Measurements from ENCODE around the gene CGB8. TPM values are rescaled to one million over a fixed set of nuclear protein-coding genes. Genes with fewer than 3 reads are reported as not detected.
A peak's percentile ranks its signal among the peaks of the same experiment; 100 is the strongest.
"Not testable (repeated sequence)": the region's sequence is repeated elsewhere in the genome, so short reads cannot be mapped to it uniquely, and the experiment has no call there.

CGB8 gene
- total RNA-seq, 4 donors from 2014 or later = not detected

DNA sequence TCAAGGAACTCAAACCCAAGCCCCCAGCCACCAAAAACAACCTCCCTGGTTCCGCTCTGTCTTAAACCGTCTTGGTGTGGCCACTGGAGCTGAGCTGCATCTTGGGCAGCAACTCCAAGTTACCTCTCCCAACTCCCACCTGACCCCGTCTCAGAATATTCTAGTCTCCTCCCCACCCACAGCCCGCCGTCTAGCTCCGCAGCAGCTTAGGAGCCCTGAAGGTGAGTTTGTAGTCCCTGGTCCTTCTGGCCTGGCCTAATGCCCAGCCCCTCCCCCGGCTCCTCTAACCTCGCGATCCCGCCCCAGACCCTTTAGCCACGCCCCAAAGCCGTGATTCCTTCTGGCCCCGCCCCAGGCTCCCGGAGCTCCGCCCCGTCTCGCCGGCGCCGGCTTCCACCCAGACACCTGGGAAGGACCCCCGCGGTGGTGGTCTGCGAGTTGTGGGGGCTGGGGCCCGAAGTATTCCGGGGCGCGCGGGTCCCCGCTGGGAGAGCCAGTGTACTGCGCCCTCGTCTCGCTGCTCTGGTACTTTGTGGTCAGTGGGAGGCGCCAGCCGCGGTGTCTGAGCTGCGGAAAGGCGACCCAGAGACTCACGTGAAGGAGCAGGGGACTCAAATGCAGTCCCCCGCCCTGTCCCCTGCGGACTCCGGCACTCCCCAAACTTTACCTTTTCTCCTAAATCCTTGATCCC lies 29.5 kb downstream of the CGB8 start:
- Histone ChIP-seq H3K4me3 (peak overlapping the region; percentile 21 to 68 (median 48)), H3K27me3 (peaks cover 0 to 38% (median 0%) of the 10 kb centered on the region in 4 donors), H3K36me3 (peaks cover 0 to 25% (median 5%) of the 10 kb centered on the region in 3 donors), H3K9me3 (no peaks in the 10 kb centered on the region), H3K4me1 (peaks cover 0 to 35% (median 20%) of the 10 kb centered on the region in 3 donors), H3K27ac (no peak overlapping the region)
- TF ChIP-seq, protein P1, sequence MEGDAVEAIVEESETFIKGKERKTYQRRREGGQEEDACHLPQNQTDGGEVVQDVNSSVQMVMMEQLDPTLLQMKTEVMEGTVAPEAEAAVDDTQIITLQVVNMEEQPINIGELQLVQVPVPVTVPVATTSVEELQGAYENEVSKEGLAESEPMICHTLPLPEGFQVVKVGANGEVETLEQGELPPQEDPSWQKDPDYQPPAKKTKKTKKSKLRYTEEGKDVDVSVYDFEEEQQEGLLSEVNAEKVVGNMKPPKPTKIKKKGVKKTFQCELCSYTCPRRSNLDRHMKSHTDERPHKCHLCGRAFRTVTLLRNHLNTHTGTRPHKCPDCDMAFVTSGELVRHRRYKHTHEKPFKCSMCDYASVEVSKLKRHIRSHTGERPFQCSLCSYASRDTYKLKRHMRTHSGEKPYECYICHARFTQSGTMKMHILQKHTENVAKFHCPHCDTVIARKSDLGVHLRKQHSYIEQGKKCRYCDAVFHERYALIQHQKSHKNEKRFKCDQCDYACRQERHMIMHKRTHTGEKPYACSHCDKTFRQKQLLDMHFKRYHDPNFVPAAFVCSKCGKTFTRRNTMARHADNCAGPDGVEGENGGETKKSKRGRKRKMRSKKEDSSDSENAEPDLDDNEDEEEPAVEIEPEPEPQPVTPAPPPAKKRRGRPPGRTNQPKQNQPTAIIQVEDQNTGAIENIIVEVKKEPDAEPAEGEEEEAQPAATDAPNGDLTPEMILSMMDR (IDR thresholded peaks at IDR 0.05) = no peak
- no peak for TF ChIP-seq POLR2A (IDR thresholded peaks at IDR 0.05)
- WGBS, 2 donors = 17 to 36% methylated on average over 12 to 23 of the region's 41 CpGs
- DNase-seq = no peak
- intact Hi-C loops (cut with DNase I) = no loop called here

DNA sequence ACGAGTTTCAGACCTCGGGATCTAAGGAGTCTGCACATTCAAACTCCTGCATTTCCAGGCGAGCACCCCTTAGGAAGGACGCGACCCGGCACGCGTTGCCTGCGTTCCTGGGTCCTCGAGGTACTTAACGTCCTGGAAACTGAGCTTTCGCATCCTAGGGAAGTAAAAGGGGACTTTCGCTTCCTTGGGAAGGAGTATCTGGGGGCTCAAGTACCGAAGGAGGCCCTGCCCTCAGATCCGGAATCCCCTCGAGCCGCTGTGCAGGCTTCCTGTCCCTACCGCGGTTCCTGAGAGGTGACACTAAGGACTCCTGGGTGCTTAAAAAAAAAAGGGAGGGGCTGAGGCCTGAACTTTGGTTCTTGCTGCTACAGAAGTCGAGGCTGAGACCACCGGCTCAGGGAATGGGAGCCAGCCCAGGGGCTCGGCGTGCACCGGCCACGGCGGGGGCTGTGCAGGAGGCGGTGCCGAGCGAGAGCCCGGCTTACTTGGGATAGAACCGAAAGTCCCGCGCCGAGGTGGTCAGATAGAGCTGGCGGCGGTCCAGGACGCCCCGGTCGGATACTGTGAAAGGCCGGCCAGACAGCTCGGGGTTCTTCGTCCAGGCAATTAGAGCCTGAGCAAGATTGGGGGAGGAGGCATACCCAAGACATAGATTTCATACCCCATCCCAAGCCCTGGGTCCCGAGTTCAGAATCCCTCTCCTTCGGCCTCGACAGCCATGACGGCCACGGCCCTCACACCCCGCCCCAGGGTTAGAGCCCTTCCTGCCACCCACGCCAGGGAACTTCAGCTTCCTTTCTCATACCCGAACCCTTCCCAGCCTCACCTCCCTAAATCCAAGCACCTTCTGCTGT lies 30.3 kb downstream of the CGB8 start:
- H3K27ac ChIP-seq; intact Hi-C loops (cut with DNase I); DNase-seq; H3K9me3 ChIP-seq: not testable (repeated sequence)
- peaks cover 0 to 35% (median 20%) of the 10 kb centered on the region in 3 donors for H3K4me1 ChIP-seq
- peaks cover 0 to 33% (median 5%) of the 10 kb centered on the region in 3 donors for H3K36me3 ChIP-seq
- WGBS, 2 donors = 1 to 13% methylated on average over 25 to 27 of the region's 50 CpGs
- H3K4me3 ChIP-seq = peak overlapping the region; percentile 21 to 68 (median 48)
- peaks cover 0 to 38% (median 0%) of the 10 kb centered on the region in 4 donors for H3K27me3 ChIP-seq

DNA sequence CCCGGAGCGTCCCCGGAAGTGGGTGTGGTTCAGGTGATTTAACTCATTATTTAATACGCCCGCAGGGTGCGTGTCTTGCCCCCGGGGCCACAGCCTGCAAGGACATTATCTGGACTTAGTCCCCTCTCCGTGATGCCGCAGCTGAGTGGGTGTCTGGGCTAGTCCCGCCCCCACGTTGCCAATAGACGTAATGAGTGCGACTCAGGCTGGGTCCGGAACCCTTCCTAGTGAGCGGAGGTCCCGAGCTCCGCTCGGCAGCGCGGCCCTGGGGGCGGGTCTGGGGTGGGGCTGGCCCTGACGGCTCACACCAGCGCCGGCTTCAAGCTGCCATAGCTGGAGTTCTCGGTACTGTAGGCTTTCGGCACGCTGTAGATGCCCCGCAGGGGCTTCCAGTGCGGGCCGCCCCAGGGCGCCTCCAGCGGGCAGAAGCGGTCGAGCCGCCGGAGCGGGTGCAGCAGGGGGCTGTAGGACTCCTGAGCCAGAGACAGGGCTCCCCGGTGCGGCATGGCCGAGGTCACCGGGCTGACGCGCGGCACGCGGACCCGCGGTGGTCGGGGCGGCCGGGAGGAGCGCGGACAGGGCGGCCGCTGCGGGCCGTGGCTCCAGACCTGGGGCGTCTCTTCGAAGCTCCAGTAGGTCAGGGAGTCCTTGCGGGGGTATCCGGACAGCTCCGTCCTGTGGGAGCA lies 31.1 kb downstream of the CGB8 start:
- TF ChIP-seq, protein P1 (IDR thresholded peaks at IDR 0.05) = peak in 4 of 6 experiments; percentile 26 to 47 (median 36)
- TF ChIP-seq POLR2A (IDR thresholded peaks at IDR 0.05) = no peak
- H3K9me3 ChIP-seq = no peaks in the 10 kb centered on the region
- peak overlapping the region in 2 of 4 donors; percentile 5 to 23 for H3K27ac ChIP-seq
- DNase-seq = no peak
- peak overlapping the region; percentile 21 to 68 (median 48) for H3K4me3 ChIP-seq
- H3K36me3 ChIP-seq = peaks cover 0 to 41% (median 5%) of the 10 kb centered on the region in 3 donors
- intact Hi-C loops (cut with DNase I) = no loop called here
- WGBS, 2 donors = 0% methylated on average over 1 to 2 of the region's 62 CpGs
- peaks cover 0 to 35% (median 20%) of the 10 kb centered on the region in 3 donors for H3K4me1 ChIP-seq
- H3K27me3 ChIP-seq = peaks cover 0 to 38% (median 0%) of the 10 kb centered on the region in 4 donors

DNA sequence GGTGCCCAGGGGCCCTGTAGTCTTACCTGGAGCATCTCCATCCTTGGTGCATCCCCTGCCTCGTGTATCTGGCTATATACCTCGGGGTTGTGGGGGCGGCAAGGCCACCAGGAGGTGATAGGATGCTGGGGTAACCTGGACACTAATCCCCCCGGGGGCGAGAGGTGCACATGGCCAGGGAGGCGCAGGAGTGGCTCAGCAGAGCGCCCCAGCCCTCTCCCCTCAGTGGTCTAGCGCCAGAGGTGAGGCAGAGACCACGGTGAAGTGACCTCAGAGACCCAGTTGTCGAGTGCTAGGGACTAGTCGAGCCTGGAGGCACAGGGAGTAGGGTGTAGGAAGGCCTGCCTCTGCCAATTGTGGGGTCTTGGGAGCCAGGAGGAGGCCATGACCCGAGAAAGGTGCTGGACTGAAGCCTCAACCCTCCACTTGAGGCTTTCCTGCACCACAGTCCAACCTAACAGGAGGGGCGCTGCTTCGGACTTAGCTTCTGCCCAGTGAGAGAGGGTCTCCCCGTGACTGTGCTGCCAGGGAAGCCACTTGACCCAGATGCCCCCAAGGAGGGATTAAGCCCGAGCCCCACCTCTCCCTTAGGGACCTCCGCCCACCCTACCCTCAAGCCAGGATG lies 31.8 kb downstream of the CGB8 start, which contains the start of gene LHB:
TSS of gene LHB (minus strand) at position 51 of the 625 bp plus-strand sequence. CDS start at position 41, 10 bp downstream.
- DNase-seq = no peak
- peak within 1 kb of the TSS; percentile 21 to 68 (median 48) for H3K4me3 ChIP-seq
- H3K4me1 ChIP-seq = peaks cover 0 to 35% (median 20%) of the 10 kb centered on the region in 3 donors
- 83% methylated on average over 6 of the region's 17 CpGs; no CpG with 5 or more reads in 1 of the 2 donors for WGBS, 2 donors
- H3K27ac ChIP-seq = peak within 1 kb of the TSS in 2 of 4 donors; percentile 5 to 23
- intact Hi-C loops (cut with DNase I) = no loop called here
- TF ChIP-seq, protein P1 (IDR thresholded peaks at IDR 0.05) = no peak
- TF ChIP-seq POLR2A (IDR thresholded peaks at IDR 0.05) = no peak
- H3K36me3 ChIP-seq = peaks cover 0 to 48% (median 5%) of the 10 kb centered on the region in 3 donors
- H3K9me3 ChIP-seq = no peaks in the 10 kb centered on the region
- peaks cover 0 to 38% (median 0%) of the 10 kb centered on the region in 4 donors for H3K27me3 ChIP-seq
